Measurements from ENCODE around the gene HOXA4. TPM values are rescaled to one million over a fixed set of nuclear protein-coding genes. Genes with fewer than 3 reads are reported as not detected.

Gene HOXA4
- total RNA-seq, 4 donors from 2014 or later, result 0.14 to 7.7 (median 0.26) TPM; not detected in 1

DNA sequence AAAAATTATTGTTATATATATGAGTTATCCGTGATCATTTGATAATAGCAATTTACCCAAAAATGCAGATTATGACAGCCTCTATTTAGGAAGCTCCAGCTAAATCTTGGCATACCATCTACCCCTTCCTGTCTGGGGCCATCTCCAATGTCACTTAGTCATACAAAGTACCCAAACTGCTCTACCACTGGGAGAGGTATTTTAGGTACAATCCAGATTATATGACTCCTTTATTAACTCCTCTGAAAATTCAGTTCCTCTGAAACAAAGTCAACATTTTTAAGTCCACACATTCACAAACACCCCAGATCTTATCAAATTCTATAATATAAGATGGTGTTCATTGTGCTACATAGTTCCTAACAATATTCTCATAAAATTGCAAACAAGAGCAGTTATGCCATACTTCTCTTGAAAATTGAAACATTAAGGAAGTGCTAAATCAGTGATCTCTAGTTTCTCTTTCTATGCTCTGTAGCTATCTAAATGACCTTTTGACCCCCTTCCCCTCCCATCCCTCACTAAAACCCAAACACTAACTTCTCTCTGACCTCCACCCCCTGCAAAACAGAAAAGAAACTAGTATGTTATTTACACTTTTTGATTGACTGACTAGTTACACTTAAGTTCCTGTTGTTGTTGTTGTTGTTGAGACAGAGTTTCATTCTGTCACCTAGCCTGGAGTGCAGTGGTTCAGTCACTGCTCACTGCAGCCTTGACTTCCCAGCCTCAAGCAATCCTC, 51.2 kb downstream of the HOXA4 start:
- intact Hi-C loops (cut with DNase I; ENCODE audit: low total_unique reads), result no loop called here
- Histone ChIP-seq H3K4me1 (no peaks in the 10 kb centered on the region), H3K27ac (no peak overlapping the region), H3K4me3 (no peak overlapping the region), H3K27me3 (no peaks in the 10 kb centered on the region), H3K36me3 (no peaks in the 10 kb centered on the region), H3K9me3 (no peaks in the 10 kb centered on the region)
- no peak for DNase-seq
- TF ChIP-seq CTCF (IDR thresholded peaks at IDR 0.05) (no peak), POLR2A (IDR thresholded peaks at IDR 0.05) (no peak)

- no peaks in the 10 kb centered on the region for H3K27me3 ChIP-seq
- H3K9me3 ChIP-seq, result no peaks in the 10 kb centered on the region
- no peak for DNase-seq
- H3K27ac ChIP-seq, result no peak overlapping the region
- H3K4me3 ChIP-seq, result no peak overlapping the region
- no peak for TF ChIP-seq POLR2A (IDR thresholded peaks at IDR 0.05)
- no peak for TF ChIP-seq CTCF (IDR thresholded peaks at IDR 0.05)
- intact Hi-C loops (cut with DNase I; ENCODE audit: low total_unique reads), result no loop called here
- no peaks in the 10 kb centered on the region for H3K4me1 ChIP-seq
- H3K36me3 ChIP-seq, result no peaks in the 10 kb centered on the region
These were observed 51.8 kb downstream of the HOXA4 start for GRCh38 chr7:27078616-27079233.

MicroRNAs encoded within 50 kb of the gene (microRNA counts, 767-probe panel; counts per million panel counts)
- 6,707 to 7,908 counts per million in 2 donors for microRNA hsa-miR-196b-5p

Small RNA genes within 50 kb of the gene (microRNA-seq; reads per million reads assigned to microRNA genes)
- gene MIR196B (ENCODE audit: borderline microRNAs expressed, borderline replicate concordance), result 12,289 reads per million, percentile 93 among the genes with 10 or more reads in this experiment

Small RNA genes within 50 kb of the gene (small RNA-seq; reads per million reads assigned to genes)
- gene AC004080.5, result not detected
- not detected for gene RF01977

Other genes with a start within 250 kb of the HOXA4 start
- gene HOXA1, start 34.8 kb downstream of the HOXA4 start, total RNA-seq, result 1 to 10 TPM in 3 of 4 donors, under 1 TPM in 1; 0.28 to 2.0 (median 1.5) TPM
- 1 to 10 TPM in 2 of 4 donors, not detected in 2; 1.8 to 6.5 TPM for gene HOXA2, start 28.1 kb downstream of the HOXA4 start, total RNA-seq
- 10 to 100 TPM; 10.7 to 61.0 (median 18.9) TPM for gene HOXA5, start 12.9 kb upstream of the HOXA4 start, total RNA-seq
- gene HOXA6, start 17.0 kb upstream of the HOXA4 start, total RNA-seq, result 10 to 100 TPM in 3 of 4 donors, 1 to 10 TPM in 1; 1.8 to 19.1 (median 15.4) TPM
- gene HOXA3, start 21.8 kb upstream of the HOXA4 start, total RNA-seq, result 10 to 100 TPM in 2 of 4 donors, 1 to 10 TPM in 2; 1.0 to 34.5 (median 19.0) TPM
- 1 to 10 TPM in 3 of 4 donors, under 1 TPM in 1; 0.26 to 9.1 (median 5.2) TPM for gene HOXA7, start 25.9 kb upstream of the HOXA4 start, total RNA-seq
- gene HOXA9, start 34.8 kb upstream of the HOXA4 start, total RNA-seq, result 10 to 100 TPM in 3 of 4 donors, 1 to 10 TPM in 1; 2.3 to 26.4 (median 22.4) TPM
- 100 to 1,000 TPM in 1 of 4 donors, 10 to 100 TPM in 3; 50.0 to 114 (median 69.0) TPM for gene HOXA10, start 43.6 kb upstream of the HOXA4 start, total RNA-seq
- 10 to 100 TPM; 32.4 to 82.0 (median 57.8) TPM for gene HOXA11, start 54.5 kb upstream of the HOXA4 start, total RNA-seq
- 10 to 100 TPM in 1 of 4 donors, 1 to 10 TPM in 1, under 1 TPM in 2; 0.40 to 27.5 (median 1.1) TPM for gene HOXA13, start 69.3 kb upstream of the HOXA4 start, total RNA-seq
- gene EVX1, start 112.0 kb upstream of the HOXA4 start, total RNA-seq, result under 1 TPM in 1 of 4 donors, not detected in 3; 0.21 TPM